Fibroblast of lung (primary cell): Measurements from ENCODE around the gene FAM98C. TPM values are rescaled to one million over a fixed set of nuclear protein-coding genes. Genes with fewer than 3 reads are reported as not detected.
"Not testable (repeated sequence)": the region's sequence is repeated elsewhere in the genome, so short reads cannot be mapped to it uniquely, and the experiment has no call there.

Experiments
- DNase-seq, 2 donors: peaks; one replicate each; pipeline versions ENCODE4 v3.0.0 to v3.0.0-alpha.2; 2010; ENCODE audit warnings: low read depth in 2 of 2
- H2AFZ ChIP-seq: 2 replicates; pipeline ENCODE4 v1.5.1; 2012; ENCODE audit warnings: low read length, control low read depth, inconsistent platforms
- H3K27ac ChIP-seq: 2 replicates; pipeline ENCODE4 v1.5.1; 2011; ENCODE audit warnings: low read length, control low read depth; ENCODE audit not compliant: insufficient read depth
- H3K27me3 ChIP-seq: 2 replicates; pipeline ENCODE4 v1.5.1; 2011; ENCODE audit warnings: mild to moderate bottlenecking, low read length; ENCODE audit not compliant: control insufficient read depth, insufficient read depth
- H3K36me3 ChIP-seq: 2 replicates; pipeline ENCODE4 v1.5.1; 2011; ENCODE audit warnings: low read length; ENCODE audit not compliant: control insufficient read depth, insufficient read depth
- H3K4me1 ChIP-seq: 2 replicates; pipeline ENCODE4 v1.5.1; 2011; ENCODE audit warnings: low read length; ENCODE audit not compliant: control insufficient read depth, insufficient read depth; ENCODE audit errors: extremely low read depth
- H3K4me2 ChIP-seq: 2 replicates; pipeline ENCODE4 v1.5.1; 2011; ENCODE audit warnings: low read length, control low read depth; ENCODE audit not compliant: insufficient read depth; ENCODE audit errors: extremely low read depth
- H3K4me3 ChIP-seq, 4 experiments: fragments of 200-600 bp in 1 of 4; sonication (generic) in 1 of 4; replicated peaks in 1 of 4; 2 replicates each; pipeline ENCODE4 v1.5.1; 2011 to 2016; ENCODE audit warnings: low read length in 4 of 4, low read depth in 3 of 4, mild to moderate bottlenecking in 3 of 4, control low read depth in 2 of 4, inconsistent platforms in 1 of 4, mixed read lengths in 1 of 4; ENCODE audit not compliant: insufficient read depth in 1 of 4; ENCODE audit errors: control extremely low read depth in 1 of 4
- H3K79me2 ChIP-seq: 2 replicates; pipeline ENCODE4 v1.5.1; 2012; ENCODE audit warnings: mild to moderate bottlenecking, low read length, inconsistent platforms; ENCODE audit not compliant: control insufficient read depth, insufficient read depth
- H3K9ac ChIP-seq: 2 replicates; pipeline ENCODE4 v1.5.1; 2011; ENCODE audit warnings: mild to moderate bottlenecking, low read length, control low read depth; ENCODE audit not compliant: insufficient read depth
- H3K9me3 ChIP-seq: 2 replicates; pipeline ENCODE4 v1.5.1; 2012; ENCODE audit warnings: low read depth, low read length; ENCODE audit not compliant: control insufficient read depth, insufficient read depth
- H4K20me1 ChIP-seq: 2 replicates; pipeline ENCODE4 v1.5.1; 2011; ENCODE audit warnings: low read length; ENCODE audit not compliant: control insufficient read depth, insufficient read depth; ENCODE audit errors: extremely low read depth
- EZH2 ChIP-seq: IDR thresholded peaks from 2 replicates; pipeline ENCODE4 v1.5.1; 2012; ENCODE audit warnings: low read length, control low read depth, mild to moderate bottlenecking; ENCODE audit errors: missing control alignments
- polyA plus RNA-seq, 2 donors: library from polyadenylated mRNA; depleted of rRNA in 1 of 2; stranded (reverse) in 1 of 2; unstranded in 1 of 2; fragments of >200 nt; gene quantifications; 2 replicates each; pipeline ENCODE4 v1.2.1, GENCODE V29; 2011 to 2012; ENCODE audit warnings: missing spikeins in 1 of 2
- total RNA-seq: library from RNA; depleted of rRNA; stranded (reverse); fragments of >200 nt; gene quantifications from 2 replicates; pipeline ENCODE4 v1.2.1, GENCODE V29; 2014
- TF ChIP-seq, protein P1 (sequence below), 2 donors: IDR thresholded peaks in 1 of 2; conservative IDR thresholded peaks in 1 of 2; 1 replicate in 1 of 2; 2 replicates in 1 of 2; pipeline ENCODE4 v1.5.1; 2011 to 2012; ENCODE audit warnings: low read length in 2 of 2, control low read depth in 1 of 2, inconsistent platforms in 1 of 2, low read depth in 1 of 2, mild to moderate bottlenecking in 1 of 2

Gene FAM98C
- total and polyA plus RNA-seq, 2 donors (not counting 1 experiment from before 2014, with no cell fraction given), result 4.5 to 10.6 TPM

- Histone ChIP-seq H3K9ac (no peak within 1 kb of the TSS), H3K36me3 (no peaks in the 10 kb centered on the region), H3K27ac (no peak within 1 kb of the TSS), H3K9me3 (no peaks in the 10 kb centered on the region), H3K27me3 (peaks cover 8% of the 10 kb centered on the region), H3K4me2 (no peak within 1 kb of the TSS), H2AFZ (no peak within 1 kb of the TSS), H3K79me2 (no peaks in the 10 kb centered on the region), H3K4me3 (no peak within 1 kb of the TSS), H4K20me1 (no peaks in the 10 kb centered on the region), H3K4me1 (no peaks in the 10 kb centered on the region)
- no peak for DNase-seq
- TF ChIP-seq, protein P1, sequence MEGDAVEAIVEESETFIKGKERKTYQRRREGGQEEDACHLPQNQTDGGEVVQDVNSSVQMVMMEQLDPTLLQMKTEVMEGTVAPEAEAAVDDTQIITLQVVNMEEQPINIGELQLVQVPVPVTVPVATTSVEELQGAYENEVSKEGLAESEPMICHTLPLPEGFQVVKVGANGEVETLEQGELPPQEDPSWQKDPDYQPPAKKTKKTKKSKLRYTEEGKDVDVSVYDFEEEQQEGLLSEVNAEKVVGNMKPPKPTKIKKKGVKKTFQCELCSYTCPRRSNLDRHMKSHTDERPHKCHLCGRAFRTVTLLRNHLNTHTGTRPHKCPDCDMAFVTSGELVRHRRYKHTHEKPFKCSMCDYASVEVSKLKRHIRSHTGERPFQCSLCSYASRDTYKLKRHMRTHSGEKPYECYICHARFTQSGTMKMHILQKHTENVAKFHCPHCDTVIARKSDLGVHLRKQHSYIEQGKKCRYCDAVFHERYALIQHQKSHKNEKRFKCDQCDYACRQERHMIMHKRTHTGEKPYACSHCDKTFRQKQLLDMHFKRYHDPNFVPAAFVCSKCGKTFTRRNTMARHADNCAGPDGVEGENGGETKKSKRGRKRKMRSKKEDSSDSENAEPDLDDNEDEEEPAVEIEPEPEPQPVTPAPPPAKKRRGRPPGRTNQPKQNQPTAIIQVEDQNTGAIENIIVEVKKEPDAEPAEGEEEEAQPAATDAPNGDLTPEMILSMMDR (conservative IDR thresholded peaks at IDR 0.05 in 1 of 2, IDR thresholded peaks at IDR 0.05 in 1 of 2; ENCODE audit: low read depth in 1 of 2, low read length in 2 of 2), result no peak
- TF ChIP-seq EZH2, result no peak
Observed at GRCh38 chr19:38425810-38426466, 23.0 kb downstream of the FAM98C start, which contains the start of gene RASGRP4. Gene RASGRP4, minus strand, starts transcription at chr19:38426219. Its CDS starts 128 bp downstream, at chr19:38426091.

- not testable (repeated sequence) for H3K9ac ChIP-seq, H3K27ac ChIP-seq, H3K4me1 ChIP-seq, H3K79me2 ChIP-seq, H3K4me2 ChIP-seq, H3K4me3 ChIP-seq, H3K9me3 ChIP-seq, H4K20me1 ChIP-seq, H3K27me3 ChIP-seq, H2AFZ ChIP-seq, DNase-seq, H3K36me3 ChIP-seq
Observed at GRCh38 chr19:38427035-38427677, 24.3 kb downstream of the FAM98C start.

- Histone ChIP-seq H2AFZ (no peak overlapping the region), H3K4me1 (no peaks in the 10 kb centered on the region), H4K20me1 (no peaks in the 10 kb centered on the region), H3K4me3 (no peak overlapping the region), H3K9me3 (no peaks in the 10 kb centered on the region), H3K4me2 (no peak overlapping the region), H3K27ac (no peak overlapping the region), H3K27me3 (peaks cover 12% of the 10 kb centered on the region), H3K79me2 (no peaks in the 10 kb centered on the region), H3K36me3 (no peaks in the 10 kb centered on the region), H3K9ac (no peak overlapping the region)
- no peak for DNase-seq
- no peak for TF ChIP-seq EZH2
- TF ChIP-seq, protein P1 (conservative IDR thresholded peaks at IDR 0.05 in 1 of 2, IDR thresholded peaks at IDR 0.05 in 1 of 2; ENCODE audit: low read depth in 1 of 2, low read length in 2 of 2), result no peak
Observed at GRCh38 chr19:38429055-38429810, 26.3 kb downstream of the FAM98C start.
